Frontal cortex (tissue), 4 donors: ENCODE measurements around the gene CDC42EP1. TPM values are rescaled to one million over a fixed set of nuclear protein-coding genes. Genes with fewer than 3 reads are reported as not detected.
"Not testable (repeated sequence)": the region's sequence is repeated elsewhere in the genome, so short reads cannot be mapped to it uniquely, and the experiment has no call there.

ENCODE experiments used
- DNase-seq, 2 donors: peaks; one replicate each; pipeline ENCODE4 v3.0.0; 2012; ENCODE audit warnings: low spot score in 2 of 2
- FAIRE-seq: peaks from 2 replicates; lab custom pipeline; 2012; peaks lifted over from hg19 to GRCh38; lab: Jason Lieb, UNC
- total RNA-seq: library from RNA; depleted of rRNA; stranded (reverse); fragments of >200 nt; gene quantifications from one replicate; pipeline ENCODE4 v1.2.3, GENCODE V29; 2014
- donor health status: control.
- donor health status: control.
- donor health status: control.

Gene CDC42EP1
- 1.6 TPM for total RNA-seq

DNA sequence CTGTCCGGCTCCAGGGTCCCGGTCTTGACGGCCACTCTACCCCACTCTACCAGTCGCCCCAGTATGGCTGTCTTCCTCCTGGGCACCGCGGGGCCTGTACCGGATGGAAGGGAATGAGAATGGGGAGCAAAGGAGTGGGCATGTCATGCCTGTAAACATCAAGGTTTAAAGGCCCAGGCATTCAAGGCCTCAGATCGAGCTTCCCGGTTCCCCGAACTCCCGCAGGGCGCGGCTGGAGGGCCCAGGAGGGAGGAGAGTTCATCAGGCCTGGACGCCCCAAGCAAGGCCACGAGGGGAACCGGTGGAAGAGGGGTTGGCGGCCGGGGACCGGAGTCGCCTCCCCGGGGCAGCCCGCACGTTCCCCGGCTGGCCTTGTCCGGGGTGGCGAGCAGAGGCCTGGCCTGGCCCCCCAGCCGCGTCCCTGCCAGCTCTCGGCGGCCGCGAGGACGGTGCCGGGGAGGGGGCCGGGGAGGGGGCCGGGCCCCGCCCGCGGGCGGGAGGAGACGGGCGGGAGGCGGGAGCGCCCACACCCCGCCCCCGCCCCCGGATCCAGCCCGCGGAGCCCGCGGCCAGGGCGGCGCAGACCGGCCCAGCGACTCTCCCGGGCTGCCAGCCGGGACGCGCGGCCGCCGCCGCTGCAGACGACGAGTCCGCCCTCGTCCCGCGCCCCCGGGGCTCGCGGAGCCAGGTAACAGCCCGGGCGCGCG is at the start of gene CDC42EP1:
Gene CDC42EP1, plus strand, starts transcription at position 580 of the 707 bp plus-strand sequence. CDS start 5,870 bp downstream, outside the sequence.
- DNase-seq (peak; percentile 87 to 89), FAIRE-seq (no peak)

DNA sequence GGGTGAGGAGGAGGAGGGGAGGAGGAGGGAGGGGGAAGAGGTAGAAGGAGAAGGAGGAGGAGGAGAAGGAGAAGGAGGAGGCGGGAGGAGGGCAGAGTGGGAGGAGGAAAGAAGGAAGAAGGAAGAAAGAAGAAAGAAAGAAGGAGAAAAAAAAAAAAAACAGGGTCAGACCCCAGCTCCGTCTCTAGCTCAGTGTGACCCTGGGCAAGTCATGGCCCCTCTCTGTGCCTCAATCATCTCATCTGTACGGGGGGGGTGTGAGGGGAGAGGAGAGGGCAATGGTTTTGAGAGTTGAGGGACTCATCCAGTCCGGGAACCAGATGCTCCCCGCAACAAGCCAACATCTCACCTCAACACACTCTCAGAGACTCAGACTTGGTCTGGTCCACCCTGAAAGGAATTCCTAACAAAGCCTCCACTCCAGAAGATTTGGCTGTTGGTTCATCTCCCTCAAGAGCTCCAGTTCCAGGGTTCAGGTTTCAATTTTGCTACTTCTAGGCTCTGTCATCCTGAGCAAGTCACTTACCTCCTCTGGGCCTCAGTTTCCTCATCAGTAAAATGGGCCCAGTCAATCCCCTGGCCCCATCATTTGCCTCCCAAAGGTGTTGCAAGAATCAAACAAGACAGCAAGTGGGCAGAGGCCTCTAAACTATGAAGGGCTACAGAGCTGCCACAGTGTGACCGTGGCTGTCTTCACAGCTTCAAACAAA is 48.7 kb upstream of the CDC42EP1 start:
- DNase-seq (no peak), FAIRE-seq (no peak)

DNA sequence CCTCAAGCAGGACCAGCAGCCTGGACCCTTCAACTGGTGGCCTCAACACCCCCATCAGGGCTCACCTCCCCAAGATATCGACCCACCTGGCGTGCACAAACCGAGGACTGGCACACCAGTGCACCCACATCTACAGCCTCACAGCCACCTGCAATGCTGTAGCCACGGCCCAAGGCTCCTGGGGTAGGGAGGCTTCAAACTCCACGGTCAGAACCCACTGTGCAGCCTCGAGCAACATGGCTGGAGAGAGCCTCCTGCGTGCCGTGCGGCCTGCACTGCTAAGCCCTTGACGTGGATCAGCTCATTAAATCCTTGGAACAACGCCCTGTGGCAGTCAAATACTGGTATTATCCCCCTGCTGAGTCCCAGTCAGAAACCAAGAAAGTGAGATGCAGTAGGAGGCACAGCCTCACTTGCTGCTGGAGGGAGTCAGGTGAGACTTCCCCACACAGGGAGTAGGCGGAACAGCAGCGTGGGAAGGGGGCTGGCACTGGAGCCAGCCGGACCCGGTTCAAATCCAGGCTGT is 45.7 kb upstream of the CDC42EP1 start:
- DNase-seq, result no peak
- FAIRE-seq, result no peak

- no peak for DNase-seq
- FAIRE-seq, result no peak
Measured at GRCh38 chr22:37515901-37516300, 44.4 kb upstream of the CDC42EP1 start.

GRCh38 chr22:37516456-37516855 is 43.8 kb upstream of the CDC42EP1 start:
- DNase-seq (no peak), FAIRE-seq (no peak)

DNA sequence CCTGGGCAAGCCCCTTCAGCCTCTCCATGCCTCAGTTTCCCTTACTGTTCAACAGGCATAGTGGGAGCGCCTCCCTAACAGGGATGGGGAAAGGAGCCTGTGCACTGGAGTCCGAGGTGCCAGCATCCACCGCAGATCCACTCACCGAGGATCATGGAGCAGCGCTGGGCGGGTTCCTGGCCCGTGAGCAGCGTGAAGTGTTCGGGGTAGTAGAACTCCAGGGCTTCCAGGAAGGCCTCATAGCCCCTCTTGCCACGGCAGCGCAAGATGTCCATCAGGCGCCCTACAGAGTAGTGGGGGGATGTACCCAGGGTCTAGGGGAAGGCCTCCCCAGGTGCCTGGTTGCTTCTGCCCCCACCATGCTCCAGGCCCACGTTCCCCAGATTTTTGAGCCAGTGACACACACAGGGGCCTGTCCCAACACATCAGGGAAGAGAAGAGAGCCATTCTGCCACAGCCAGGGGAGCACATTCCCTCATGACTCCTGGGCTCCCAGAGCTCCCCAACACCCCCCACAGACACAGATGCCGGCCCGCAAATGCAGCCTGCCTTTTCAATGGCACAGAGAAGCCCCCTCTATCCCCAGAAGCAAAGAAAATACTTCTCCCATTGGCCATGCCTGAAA is 42.3 kb upstream of the CDC42EP1 start:
- DNase-seq (no peak), FAIRE-seq (no peak)

DNA sequence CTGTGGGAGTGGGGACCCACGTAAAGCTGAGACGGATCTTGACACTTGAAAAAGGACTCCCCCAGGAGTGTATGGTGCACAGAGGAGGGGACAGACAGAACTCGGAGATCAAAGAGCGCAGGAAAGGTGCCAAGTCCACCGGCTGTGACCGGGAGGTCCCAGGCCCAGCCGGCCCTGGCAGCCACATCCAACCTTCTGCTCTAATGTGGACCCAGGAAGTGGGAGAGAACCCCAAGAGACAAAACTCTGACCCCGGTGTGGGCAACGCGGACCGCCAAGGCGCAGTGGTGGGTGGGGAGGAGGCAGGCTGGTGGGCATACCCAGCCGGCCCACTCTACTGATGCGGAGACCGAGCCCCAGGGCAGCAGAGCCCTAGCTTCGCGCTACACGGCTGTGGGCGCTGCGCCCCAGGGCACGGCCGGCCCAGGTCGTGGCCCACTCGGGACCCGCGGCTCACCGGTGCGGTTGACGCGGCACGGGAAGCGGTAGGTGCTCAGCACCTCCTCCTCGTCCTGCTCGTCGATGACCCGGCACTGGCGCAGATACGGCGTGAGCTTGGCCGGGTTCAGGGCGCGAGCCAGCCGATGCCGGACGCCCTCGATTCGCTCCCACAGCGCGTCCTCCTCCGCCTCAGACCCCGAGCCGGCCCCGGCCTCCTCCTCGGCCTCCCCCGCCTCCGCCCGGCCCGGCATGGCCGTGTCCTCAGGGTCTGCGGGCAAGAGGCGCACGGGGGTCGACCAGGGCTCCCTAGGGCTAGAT is 41.6 kb upstream of the CDC42EP1 start:
- DNase-seq (no peak), FAIRE-seq (no peak)

DNA sequence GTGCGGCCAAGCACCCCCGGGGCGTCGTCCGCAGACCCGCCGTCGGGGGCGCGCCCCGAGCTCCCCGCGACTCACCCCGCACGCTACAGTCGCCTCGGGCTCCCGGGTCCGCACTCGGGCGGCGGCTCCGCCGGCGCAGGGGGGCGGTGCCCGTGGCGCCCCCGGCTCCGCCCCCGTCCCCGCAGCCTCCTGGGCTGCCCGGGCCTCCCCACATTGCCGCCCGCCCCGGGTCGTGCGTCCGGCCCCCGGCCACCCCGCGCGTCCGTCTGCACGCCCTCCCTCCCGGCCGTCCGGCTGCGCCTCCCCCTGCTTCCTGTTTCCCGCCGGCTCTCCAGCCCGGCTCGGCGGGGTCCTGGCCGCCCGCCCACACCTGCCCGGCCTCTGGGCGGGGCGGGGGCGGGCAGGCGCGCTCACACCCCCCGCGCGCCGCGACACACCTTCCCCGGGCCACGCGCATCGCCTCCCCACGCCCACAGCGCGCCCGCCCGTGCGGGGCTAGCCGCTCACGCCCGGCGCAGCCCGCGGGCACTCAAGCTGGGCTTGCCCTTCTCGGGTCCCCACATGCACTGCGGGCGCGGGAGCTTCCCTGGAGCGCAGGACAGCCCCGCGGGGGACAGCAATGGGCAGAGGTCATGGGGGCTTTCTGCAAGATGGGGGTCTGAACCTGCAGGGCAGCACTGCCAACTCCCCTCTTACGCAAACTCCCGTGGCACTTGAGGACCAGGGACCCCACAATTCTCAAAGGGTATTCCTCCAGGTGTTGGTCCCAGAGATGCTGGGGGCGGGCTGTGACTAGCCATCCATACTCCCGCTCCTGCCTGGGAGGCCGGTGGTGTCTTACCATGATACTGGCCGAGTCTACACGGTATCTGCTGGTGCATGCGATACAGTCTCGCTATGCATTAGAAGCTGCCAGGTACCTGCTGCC is 40.7 kb upstream of the CDC42EP1 start, which contains the start of gene CARD10:
Gene CARD10, minus strand, starts transcription at position 148 of the 928 bp plus-strand sequence. CDS start 215 bp downstream, outside the sequence.
- DNase-seq, result peak in 1 of 2 donors; percentile 65
- no peak for FAIRE-seq

DNA sequence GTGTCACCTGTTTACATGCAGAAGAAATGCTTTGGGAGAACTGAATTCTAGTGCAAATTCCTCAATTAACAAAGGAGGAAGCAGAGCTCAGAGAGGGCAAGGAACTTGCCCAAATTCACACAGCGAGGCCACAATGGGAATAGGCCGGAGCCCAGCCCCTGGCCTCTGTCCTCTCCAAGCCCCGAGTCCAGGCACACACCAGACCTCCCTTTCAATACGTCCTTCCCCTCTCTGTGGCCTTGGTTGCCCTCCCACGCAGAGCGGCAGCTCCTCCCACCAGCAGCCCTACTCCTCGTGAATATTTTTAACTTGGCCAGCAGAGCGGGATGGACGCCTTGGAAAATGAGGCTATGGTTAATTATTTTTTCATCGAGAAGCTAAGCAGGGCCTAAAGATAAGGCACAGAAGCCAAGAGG is 39.5 kb upstream of the CDC42EP1 start:
- FAIRE-seq, result no peak
- DNase-seq, result no peak

- DNase-seq (no peak), FAIRE-seq (no peak)
Measured at GRCh38 chr22:37521236-37521739, 39.0 kb upstream of the CDC42EP1 start.

GRCh38 chr22:37522482-37522881 is 37.8 kb upstream of the CDC42EP1 start:
- DNase-seq (no peak), FAIRE-seq (no peak)

- no peak for DNase-seq
- FAIRE-seq, result no peak
Measured at GRCh38 chr22:37525073-37525745, 35.1 kb upstream of the CDC42EP1 start.

DNA sequence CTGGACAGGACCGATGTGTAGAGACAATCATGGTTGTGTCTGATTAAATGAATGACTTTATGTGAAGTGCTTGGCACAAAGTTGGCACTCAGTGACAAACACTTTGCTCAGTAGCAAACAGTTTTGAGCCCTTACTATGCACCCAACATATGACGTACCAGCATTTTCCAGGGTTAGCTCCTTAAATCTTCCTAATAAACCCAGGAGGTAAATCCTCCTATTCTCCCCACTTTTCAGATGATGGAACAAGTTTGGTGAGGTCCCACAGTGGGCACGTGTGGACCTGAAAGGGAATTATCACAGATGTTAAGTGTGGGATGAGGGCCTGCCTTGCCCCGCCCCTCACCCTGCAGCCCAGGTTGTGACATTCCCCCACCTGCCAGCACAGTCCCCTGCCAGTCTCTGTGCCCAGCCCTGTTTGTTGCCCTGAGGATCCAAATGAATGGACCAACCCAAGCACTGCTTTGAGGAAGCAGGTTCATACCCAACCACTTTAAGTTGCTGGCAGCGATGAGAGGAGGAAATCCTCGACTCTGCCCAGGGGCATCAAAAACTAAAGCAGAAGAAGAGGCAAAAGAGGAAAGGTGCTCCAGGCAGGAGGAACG is 34.4 kb upstream of the CDC42EP1 start:
- FAIRE-seq (no peak), DNase-seq (no peak)

GRCh38 chr22:37526376-37526775 is 33.9 kb upstream of the CDC42EP1 start:
- FAIRE-seq, result no peak

GRCh38 chr22:37527081-37527752 is 33.1 kb upstream of the CDC42EP1 start:
- not testable (repeated sequence) for DNase-seq, FAIRE-seq

More at GRCh38 chr22:37526376-37526775, 33.9 kb upstream of the CDC42EP1 start:
- no peak for DNase-seq

DNA sequence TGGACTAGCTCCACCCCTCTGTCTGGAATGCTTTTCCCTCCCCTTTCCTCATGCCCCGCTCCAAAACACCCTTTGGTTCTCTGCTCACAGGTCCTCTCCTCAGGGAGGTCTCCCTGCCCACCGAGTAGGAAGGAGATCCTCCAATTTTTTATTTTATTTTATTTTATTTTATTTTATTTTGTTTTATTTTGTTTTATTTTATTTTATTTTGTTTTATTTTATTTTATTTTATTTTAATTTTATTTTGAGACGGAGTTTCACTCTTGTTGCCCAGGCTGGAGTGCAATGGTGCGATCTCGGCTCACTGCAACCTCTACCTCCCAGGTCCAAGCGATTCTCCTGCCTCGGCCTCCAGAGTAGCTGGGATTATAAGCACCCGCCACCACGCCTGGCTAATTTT is 32.3 kb upstream of the CDC42EP1 start:
- FAIRE-seq, result peak; percentile 72
- not testable (repeated sequence) for DNase-seq
